GM20000 (cell line): ENCODE results near the gene CSMD2.

Experiments
- DNase-seq: peaks from one replicate; pipeline ENCODE4 v3.0.0; 2012; ENCODE audit warnings: low spot score
- TF ChIP-seq, protein P1 (sequence below): IDR thresholded peaks from 2 replicates; pipeline ENCODE4 v1.5.1; 2012; ENCODE audit warnings: mild to moderate bottlenecking, control low read depth; ENCODE audit errors: extremely low read depth, missing control alignments

The CSMD2 gene

DNA sequence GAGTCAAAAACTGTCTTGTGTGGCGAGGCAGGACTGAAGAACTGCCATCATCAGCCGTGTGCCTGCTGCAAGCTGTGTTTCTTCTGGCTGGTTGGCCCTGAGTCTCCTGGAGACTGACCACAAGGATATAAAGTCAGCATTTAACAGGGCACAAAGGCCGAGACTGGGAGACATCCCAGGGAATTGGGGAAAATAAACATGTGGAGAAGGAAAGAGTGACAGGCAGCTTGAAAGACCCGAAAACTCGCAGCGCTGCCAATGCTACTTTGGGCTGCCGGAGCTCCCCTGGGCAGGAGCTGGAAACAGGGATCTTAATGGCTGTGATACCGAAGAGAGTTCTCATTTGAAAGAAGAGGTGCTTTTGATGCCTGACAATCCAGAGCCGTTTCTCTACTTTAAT, 426.5 kb downstream of the CSMD2 start:
- DNase-seq = no peak
- TF ChIP-seq, protein P1, sequence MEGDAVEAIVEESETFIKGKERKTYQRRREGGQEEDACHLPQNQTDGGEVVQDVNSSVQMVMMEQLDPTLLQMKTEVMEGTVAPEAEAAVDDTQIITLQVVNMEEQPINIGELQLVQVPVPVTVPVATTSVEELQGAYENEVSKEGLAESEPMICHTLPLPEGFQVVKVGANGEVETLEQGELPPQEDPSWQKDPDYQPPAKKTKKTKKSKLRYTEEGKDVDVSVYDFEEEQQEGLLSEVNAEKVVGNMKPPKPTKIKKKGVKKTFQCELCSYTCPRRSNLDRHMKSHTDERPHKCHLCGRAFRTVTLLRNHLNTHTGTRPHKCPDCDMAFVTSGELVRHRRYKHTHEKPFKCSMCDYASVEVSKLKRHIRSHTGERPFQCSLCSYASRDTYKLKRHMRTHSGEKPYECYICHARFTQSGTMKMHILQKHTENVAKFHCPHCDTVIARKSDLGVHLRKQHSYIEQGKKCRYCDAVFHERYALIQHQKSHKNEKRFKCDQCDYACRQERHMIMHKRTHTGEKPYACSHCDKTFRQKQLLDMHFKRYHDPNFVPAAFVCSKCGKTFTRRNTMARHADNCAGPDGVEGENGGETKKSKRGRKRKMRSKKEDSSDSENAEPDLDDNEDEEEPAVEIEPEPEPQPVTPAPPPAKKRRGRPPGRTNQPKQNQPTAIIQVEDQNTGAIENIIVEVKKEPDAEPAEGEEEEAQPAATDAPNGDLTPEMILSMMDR = no peak

DNA sequence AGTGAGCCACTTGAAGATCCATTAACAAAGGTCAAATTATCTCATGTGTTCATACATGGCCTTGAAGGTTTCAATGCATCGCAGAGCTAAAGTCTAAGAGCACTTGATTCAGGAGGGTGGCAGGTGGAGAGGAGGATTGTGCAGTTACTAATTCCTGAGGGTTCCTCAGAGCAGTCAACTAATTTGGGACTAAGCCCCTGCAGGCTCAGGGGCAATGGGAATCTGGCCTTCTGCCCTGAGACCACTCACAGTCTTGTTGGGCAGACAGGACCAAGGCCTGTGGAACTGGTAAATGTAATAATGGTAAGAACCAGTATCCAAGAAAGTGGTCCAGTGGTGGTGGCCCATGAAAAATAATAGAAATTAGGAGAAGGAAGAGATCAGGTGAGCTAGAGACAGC, 428.5 kb downstream of the CSMD2 start:
- TF ChIP-seq, protein P1 = no peak
- no peak for DNase-seq

DNA sequence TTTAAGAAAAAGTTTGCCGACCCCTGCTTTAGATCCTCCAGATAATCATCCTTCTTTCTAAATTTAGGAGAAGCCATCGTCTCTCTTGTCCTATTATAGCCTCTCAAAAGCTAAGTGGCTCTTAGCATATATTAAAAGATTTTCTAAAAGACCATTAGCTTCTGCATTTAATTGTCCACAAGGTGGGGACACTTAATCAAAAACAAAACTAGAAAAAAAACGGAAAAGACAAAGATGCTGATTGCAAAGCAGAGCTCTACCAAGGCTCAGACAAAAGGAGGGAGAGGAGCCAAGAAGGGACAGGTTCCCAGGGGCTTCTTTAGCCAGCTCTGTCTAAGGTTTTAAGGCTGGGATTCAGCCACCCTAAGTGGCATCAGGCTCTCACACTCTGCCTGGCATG, 429.4 kb downstream of the CSMD2 start:
- no peak for DNase-seq
- TF ChIP-seq, protein P1 = no peak

DNA sequence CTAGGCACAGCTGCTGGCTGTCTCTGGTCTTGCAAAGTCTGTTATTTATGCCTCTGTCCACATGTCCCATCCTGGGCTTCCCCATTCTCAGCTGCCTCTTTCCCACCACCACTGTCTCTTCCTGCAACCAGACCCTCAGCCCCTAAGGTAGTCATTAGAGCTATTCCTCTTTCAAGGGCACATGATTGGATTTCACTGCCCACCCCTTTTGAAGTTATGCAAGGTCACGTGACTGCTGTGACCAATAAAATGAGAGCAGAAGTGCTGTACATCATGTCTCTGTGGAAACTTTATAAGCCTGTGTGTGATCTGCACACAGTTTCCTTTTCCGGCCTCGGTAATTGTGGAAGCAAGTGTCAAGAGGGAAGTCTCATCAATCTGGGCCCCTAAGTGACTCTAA, 437.7 kb downstream of the CSMD2 start:
- TF ChIP-seq, protein P1 = no peak
- no peak for DNase-seq

DNA sequence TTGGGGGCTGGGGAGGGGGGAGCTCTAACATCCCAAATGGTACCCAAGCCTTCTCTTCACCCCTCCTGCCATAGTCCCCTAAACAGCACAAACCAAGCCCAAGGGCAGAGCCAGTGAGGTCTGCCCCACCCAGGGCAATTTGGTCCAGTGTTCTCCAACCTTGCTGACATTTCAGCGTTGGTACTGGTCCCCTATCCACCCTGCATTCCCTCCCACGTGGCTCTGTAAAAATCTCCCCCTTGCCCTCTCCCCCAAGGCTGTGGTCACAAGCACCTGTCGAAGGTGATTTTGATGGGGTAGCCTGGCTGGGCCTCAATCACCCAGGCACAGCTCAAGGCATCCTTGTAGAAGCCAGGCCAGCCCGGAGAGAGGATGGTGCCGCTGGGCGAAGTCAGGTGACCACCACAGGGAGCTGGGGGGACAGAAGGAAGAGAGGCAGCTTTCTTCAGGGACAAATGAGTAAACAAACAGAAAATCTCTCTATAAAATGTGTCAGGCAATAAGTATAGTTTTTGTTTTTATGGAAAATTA, 438.7 kb downstream of the CSMD2 start:
- TF ChIP-seq, protein P1 = no peak
- no peak for DNase-seq

DNA sequence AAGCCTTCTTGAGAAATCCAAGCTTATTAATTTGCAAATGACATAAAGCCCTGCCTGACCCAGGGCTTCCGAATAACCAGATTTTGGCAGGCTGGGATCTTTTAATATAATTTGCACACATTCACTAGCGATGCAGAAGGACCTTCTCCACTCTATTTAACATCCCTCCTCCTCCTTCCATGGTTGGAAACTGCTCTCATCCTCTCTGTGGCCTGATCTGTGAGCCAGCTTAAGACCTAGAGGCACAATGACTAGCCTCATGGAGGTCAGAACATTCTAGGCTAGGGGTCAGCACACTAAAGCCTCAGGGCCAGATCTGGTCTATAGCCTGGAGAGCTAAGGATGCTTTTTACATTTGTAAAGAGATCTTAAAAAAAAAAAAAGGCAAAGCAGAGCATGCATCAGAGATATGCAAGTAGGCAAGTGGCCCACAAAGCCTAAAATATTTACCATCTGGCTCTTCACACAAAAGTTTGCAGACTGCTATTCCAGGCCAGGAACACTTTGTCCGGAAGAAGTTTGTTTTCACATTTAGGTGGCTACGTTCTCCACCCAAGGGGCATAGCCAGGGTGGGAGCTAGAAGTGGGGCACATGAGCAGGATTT, 439.4 kb downstream of the CSMD2 start:
- no peak for DNase-seq

DNA sequence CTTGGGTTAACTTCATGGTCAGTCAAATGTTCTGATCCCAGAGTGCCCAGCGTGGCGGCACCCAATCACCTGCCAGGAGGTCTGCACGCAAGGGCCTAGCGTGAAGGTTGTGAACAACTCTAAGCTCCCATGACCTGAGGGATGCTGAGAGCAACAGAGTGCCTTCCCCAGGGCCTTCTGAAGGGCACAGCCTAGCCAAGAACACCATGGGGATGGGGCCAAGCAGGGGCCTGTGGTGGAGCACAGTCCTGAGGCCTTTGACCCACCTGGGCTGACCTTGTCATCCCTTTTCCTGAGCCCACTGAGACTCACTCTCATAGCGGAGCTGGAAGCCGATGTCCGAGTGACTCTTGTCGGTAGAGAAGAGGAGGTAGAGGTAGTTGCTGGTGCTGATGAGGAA, 440.0 kb downstream of the CSMD2 start:
- TF ChIP-seq, protein P1 = no peak
- DNase-seq = no peak

More for the DNA sequence above, 439.4 kb downstream of the CSMD2 start:
- TF ChIP-seq, protein P1 = no peak
